DOHH2 (cell line): Measurements from ENCODE around the gene VPS51.

Source experiments
- H3F3A ChIP-seq: fragments of 200-600 bp; sonication (generic), shearing (Covaris generic); 2 replicates; pipeline ENCODE4 v1.6.0; 2016; ENCODE audit warnings: antibody characterized with exemption, mild to moderate bottlenecking; ENCODE audit not compliant: control insufficient read depth, insufficient read depth
- H3K27ac ChIP-seq: fragments of 200-600 bp; sonication (generic); 2 replicates; pipeline ENCODE4 v1.5.1; 2014; ENCODE audit warnings: low read depth, mild to moderate bottlenecking, low read length, moderate library complexity
- H3K27me3 ChIP-seq: fragments of 200-600 bp; sonication (generic); 2 replicates; pipeline ENCODE4 v1.6.1; 2014; ENCODE audit warnings: mild to moderate bottlenecking, low read length, mixed read lengths; ENCODE audit not compliant: control insufficient read depth
- H3K36me3 ChIP-seq: fragments of 200-600 bp; sonication (generic); 2 replicates; pipeline ENCODE4 v1.6.1; 2014; ENCODE audit warnings: mild to moderate bottlenecking, low read length, moderate library complexity, mixed read lengths; ENCODE audit not compliant: control insufficient read depth
- H3K4me1 ChIP-seq: fragments of 200-600 bp; sonication (generic); 2 replicates; pipeline ENCODE4 v1.6.1; 2014; ENCODE audit warnings: mild to moderate bottlenecking, low read length, mixed read lengths; ENCODE audit not compliant: control insufficient read depth
- H3K4me2 ChIP-seq: fragments of 200-600 bp; sonication (generic); 2 replicates; pipeline ENCODE4 v1.6.0; 2014; ENCODE audit warnings: mild to moderate bottlenecking, low read length, moderate library complexity
- H3K4me3 ChIP-seq: fragments of 200-600 bp; sonication (generic); 2 replicates; pipeline ENCODE4 v1.5.1; 2014; ENCODE audit warnings: mild to moderate bottlenecking, low read length, mixed read lengths
- H3K79me2 ChIP-seq: fragments of 200-600 bp; sonication (generic); 2 replicates; pipeline ENCODE4 v1.6.1; 2014; ENCODE audit warnings: mild to moderate bottlenecking, low read length, mixed read lengths; ENCODE audit not compliant: control insufficient read depth
- H3K9me2 ChIP-seq: fragments of 200-600 bp; sonication (generic); replicated peaks from 2 replicates; pipeline ENCODE4 v1.6.1; 2014; ENCODE audit warnings: mild to moderate bottlenecking, low read length, mixed read lengths; ENCODE audit not compliant: control insufficient read depth
- H3K9me3 ChIP-seq: fragments of 200-600 bp; sonication (generic); 2 replicates; pipeline ENCODE4 v1.6.1; 2014; ENCODE audit warnings: antibody characterized with exemption, low read length, mixed read lengths; ENCODE audit not compliant: control insufficient read depth, insufficient read depth
- H4K20me1 ChIP-seq: fragments of 200-600 bp; sonication (generic); 2 replicates; pipeline ENCODE4 v1.6.0; 2014; ENCODE audit warnings: low read depth, mild to moderate bottlenecking, antibody characterized with exemption, low read length, moderate library complexity; ENCODE audit not compliant: control insufficient read depth, insufficient read depth
- CTCF ChIP-seq: fragments of 200-600 bp; sonication (generic); IDR thresholded peaks from one replicate; pipeline ENCODE4 v1.5.1; 2014; ENCODE audit warnings: antibody characterized with exemption, mild to moderate bottlenecking, low read depth, low read length; ENCODE audit not compliant: poor library complexity, severe bottlenecking
- EZH2phosphoT487 ChIP-seq: fragments of 200-600 bp; sonication (generic); IDR thresholded peaks from 2 replicates; pipeline ENCODE4 v1.6.1; 2017; ENCODE audit warnings: borderline replicate concordance, mild to moderate bottlenecking, antibody characterized with exemption, low read length, moderate library complexity, mixed read lengths

VPS51 gene

GRCh38 chr11:65059523-65059922 lies 36.5 kb upstream of the VPS51 start:
- H3K9me3 ChIP-seq = no peaks in the 10 kb centered on the region
- no peaks in the 10 kb centered on the region for H3K9me2 ChIP-seq
- H3K27me3 ChIP-seq = no peaks in the 10 kb centered on the region; the same call in 1 of the 2 replicates
- no peaks in the 10 kb centered on the region for H3F3A ChIP-seq
- H3K4me2 ChIP-seq = no peak overlapping the region
- H3K36me3 ChIP-seq = no peaks in the 10 kb centered on the region
- TF ChIP-seq CTCF (no peak), EZH2phosphoT487 (no peak)
- H3K4me1 ChIP-seq = peaks cover 22% of the 10 kb centered on the region
- H3K27ac ChIP-seq = no peak overlapping the region
- H3K79me2 ChIP-seq = no peaks in the 10 kb centered on the region
- H4K20me1 ChIP-seq = no peaks in the 10 kb centered on the region
- no peak overlapping the region for H3K4me3 ChIP-seq

GRCh38 chr11:65059959-65060824 lies 35.8 kb upstream of the VPS51 start:
- Histone ChIP-seq H3K9me2 (no peaks in the 10 kb centered on the region), H4K20me1 (no peaks in the 10 kb centered on the region), H3K27me3 (no peaks in the 10 kb centered on the region; the same call in 1 of the 2 replicates), H3K36me3 (no peaks in the 10 kb centered on the region), H3K4me1 (peaks cover 17% of the 10 kb centered on the region), H3K4me2 (no peak overlapping the region), H3K4me3 (no peak overlapping the region), H3F3A (no peaks in the 10 kb centered on the region), H3K27ac (no peak overlapping the region), H3K9me3 (no peaks in the 10 kb centered on the region), H3K79me2 (no peaks in the 10 kb centered on the region)
- TF ChIP-seq EZH2phosphoT487 (no peak), CTCF (no peak)

GRCh38 chr11:65060913-65061408 lies 35.1 kb upstream of the VPS51 start:
- Histone ChIP-seq H3K4me1 (peaks cover 12% of the 10 kb centered on the region), H3K36me3 (no peaks in the 10 kb centered on the region), H3K27me3 (no peaks in the 10 kb centered on the region; the same call in 1 of the 2 replicates), H3F3A (no peaks in the 10 kb centered on the region), H3K9me3 (no peaks in the 10 kb centered on the region), H4K20me1 (no peaks in the 10 kb centered on the region), H3K4me3 (no peak overlapping the region), H3K27ac (no peak overlapping the region), H3K4me2 (no peak overlapping the region), H3K9me2 (no peaks in the 10 kb centered on the region), H3K79me2 (no peaks in the 10 kb centered on the region)
- TF ChIP-seq CTCF = peak; percentile 54
- TF ChIP-seq EZH2phosphoT487 = no peak
